ENCODE results near the gene CYP1A2.
A peak's percentile ranks its signal among the peaks of the same experiment; 100 is the strongest.

CYP1A2 gene

DNA sequence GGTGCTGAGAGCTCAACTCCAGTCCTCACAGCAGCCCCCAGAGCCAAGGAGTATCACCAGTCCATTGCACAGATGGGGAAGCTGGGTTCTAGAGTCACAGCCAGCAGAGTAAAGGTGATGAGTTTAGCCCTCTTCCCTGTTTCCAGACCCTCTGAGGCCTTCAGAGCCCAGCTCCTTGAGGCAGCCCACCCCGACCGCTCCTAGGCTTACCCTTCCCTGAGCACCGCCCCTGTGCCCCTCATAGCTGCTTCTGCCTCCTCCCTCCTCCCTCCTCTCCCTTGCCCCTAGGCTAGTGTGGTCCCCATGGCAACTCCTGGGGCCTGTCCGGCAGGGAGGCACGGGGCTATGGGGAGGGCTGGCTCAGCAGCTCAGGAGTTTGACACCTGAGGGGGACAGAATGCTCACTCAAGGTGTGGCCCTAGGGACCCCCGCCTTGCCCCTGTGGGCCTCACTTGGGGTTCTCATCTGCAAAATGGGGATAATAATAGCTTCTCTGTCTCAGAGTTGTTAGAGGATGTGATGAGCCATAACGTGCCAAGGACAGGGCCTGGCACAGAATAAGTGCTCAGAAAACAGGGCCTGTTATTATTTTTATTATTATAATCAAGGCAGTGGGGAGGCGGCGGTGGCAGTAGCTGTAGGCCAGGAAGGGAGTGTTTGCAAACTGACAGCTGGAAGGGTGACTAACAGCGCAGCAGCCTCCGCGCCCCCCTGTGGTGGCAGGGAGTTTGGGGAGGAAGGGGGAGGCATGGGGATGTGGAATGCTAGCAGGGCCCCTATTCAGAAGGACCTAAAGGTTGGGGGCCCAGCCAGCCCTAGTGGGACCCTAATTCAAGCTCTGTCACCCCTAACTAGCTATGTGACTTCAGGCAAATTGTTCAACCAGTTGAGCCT, 44.7 kb downstream of the CYP1A2 start:
- Histone ChIP-seq H3K27ac (no peak overlapping the region), H3K4me3 (no peak overlapping the region)
- no peak for DNase-seq (ENCODE audit: low spot score)
- TF ChIP-seq, protein P1, sequence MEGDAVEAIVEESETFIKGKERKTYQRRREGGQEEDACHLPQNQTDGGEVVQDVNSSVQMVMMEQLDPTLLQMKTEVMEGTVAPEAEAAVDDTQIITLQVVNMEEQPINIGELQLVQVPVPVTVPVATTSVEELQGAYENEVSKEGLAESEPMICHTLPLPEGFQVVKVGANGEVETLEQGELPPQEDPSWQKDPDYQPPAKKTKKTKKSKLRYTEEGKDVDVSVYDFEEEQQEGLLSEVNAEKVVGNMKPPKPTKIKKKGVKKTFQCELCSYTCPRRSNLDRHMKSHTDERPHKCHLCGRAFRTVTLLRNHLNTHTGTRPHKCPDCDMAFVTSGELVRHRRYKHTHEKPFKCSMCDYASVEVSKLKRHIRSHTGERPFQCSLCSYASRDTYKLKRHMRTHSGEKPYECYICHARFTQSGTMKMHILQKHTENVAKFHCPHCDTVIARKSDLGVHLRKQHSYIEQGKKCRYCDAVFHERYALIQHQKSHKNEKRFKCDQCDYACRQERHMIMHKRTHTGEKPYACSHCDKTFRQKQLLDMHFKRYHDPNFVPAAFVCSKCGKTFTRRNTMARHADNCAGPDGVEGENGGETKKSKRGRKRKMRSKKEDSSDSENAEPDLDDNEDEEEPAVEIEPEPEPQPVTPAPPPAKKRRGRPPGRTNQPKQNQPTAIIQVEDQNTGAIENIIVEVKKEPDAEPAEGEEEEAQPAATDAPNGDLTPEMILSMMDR (IDR thresholded peaks at IDR 0.05) = no peak

DNA sequence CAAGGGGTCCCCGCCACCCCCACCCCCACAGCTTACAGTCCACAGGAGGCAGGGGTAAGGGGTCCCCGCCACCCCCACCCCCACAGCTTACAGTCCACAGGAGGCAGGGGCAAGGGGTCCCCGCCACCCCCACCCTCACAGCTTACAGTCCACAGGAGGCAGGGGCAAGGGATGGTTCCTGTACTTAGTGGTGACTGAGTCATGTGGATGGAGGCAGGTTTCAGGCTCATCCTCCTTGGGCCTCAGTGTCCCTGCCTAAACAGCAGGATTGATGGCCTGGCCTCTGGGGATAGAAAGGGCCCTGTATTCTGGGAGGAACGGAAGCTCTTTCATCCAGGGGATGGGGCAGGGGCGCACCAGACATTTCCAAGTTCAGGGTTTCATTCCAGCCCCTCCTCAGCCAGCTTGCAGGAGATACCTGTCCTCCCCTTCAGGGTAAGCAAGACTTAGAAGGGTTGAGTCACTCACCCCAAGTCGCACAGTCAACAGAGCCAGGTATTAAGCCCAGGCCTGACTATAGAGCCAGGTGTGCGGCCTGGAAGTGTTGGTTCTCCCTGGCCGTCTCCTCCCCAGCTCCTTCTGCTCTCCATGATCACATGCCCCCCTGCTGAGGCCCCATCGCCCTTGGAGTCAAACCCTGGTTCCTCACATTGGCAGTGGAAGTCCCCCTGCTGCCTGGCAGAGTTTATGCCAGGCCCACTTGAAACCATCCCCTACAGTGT, 45.8 kb downstream of the CYP1A2 start:
- TF ChIP-seq, protein P1 (IDR thresholded peaks at IDR 0.05) = no peak
- no peak for DNase-seq (ENCODE audit: low spot score)
- no peak overlapping the region for H3K4me3 ChIP-seq
- H3K27ac ChIP-seq = no peak overlapping the region

DNA sequence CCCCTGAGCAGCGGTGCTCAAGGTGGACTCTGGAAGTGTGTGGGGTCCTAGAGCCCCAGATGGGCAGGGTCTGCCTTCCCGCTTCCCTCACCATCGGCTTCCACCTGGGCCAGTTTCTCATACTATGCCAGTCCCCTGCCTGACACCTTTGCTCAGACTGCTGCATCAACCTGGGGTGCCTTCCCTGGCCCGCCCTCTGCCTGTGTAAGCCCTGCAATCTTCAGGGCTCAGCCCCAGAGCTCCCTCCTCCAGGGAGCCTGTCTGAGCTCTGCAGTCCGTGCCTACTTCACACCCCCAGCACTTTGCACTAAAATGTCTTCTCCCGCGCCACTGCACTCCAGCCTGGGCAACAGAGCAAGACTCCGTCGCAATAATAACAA, 46.3 kb downstream of the CYP1A2 start:
- no peak overlapping the region for H3K4me3 ChIP-seq
- DNase-seq (ENCODE audit: low spot score) = no peak
- H3K27ac ChIP-seq = no peak overlapping the region
- TF ChIP-seq, protein P1 (IDR thresholded peaks at IDR 0.05) = no peak

DNA sequence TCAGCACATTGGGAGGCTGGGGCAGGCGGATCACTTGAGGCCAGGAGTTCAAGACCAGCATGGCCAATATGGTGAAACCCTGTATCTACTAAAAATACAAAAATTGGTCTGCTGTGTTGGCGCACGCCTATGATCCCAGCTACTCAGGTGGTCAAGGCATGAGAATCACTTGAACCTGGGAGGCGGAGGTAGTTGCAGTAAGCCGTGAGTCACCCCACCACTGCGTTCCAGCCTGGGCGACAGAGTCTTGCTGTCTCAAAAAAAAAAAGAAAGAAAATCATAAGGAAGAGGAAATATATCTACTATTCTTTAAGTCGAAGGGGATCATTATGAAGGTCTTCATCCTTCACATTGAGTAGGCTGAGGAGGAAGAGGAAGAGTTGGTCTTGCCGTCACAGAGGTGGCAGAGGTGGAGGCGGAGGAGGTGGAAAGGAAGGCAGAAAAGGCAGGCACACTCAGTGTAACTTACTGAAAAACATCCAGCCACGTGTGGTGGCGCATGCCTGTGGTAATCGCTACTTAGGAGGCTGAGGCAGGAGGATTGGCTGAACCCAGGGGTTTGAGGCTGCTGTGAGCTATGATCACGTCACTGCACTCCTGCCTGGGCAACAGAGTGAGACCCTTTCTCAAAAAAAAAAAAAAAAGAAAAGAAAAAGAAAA, 47.5 kb downstream of the CYP1A2 start:
- DNase-seq (ENCODE audit: low spot score) = no peak
- TF ChIP-seq, protein P1 (IDR thresholded peaks at IDR 0.05) = no peak
- Histone ChIP-seq H3K27ac (no peak overlapping the region), H3K4me3 (no peak overlapping the region)

DNA sequence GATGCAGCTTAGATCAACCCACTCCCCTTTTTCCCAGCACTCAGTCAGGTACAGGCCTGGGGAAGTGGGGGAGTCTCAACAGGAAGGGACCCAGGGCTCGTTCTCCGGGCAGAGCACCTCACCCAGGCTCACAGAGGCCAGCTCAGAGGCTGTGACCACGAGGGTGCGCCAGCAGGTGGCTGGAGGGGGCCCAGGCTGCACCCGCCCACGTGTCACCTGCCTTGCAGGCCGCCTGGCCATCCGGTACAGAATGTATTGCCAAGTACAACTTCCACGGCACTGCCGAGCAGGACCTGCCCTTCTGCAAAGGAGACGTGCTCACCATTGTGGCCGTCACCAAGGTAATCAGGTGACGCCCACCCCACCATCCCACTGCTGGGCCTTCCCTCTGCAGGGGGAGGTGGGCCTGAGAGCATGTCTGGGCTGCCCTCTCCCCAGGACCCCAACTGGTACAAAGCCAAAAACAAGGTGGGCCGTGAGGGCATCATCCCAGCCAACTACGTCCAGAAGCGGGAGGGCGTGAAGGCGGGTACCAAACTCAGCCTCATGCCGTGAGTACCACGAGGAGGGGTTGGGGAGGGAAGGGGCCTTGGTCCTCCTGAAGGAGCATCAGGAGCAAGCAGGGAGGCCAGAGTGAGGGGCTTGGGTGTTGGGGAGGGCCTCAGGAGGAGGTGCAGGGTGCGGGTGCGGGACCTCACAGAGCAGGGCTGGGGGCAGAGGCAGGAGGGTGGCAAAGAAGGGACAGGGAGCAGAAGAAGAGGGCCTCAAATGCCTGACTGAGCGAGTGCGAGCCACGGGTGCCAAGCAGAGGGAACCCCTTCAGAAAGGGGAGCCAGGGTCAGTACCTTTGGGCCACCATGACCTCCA, 50.0 kb downstream of the CYP1A2 start:
- Histone ChIP-seq H3K27ac (no peak overlapping the region), H3K4me3 (no peak overlapping the region)
- no peak for DNase-seq (ENCODE audit: low spot score)
- TF ChIP-seq, protein P1 (IDR thresholded peaks at IDR 0.05) = no peak

DNA sequence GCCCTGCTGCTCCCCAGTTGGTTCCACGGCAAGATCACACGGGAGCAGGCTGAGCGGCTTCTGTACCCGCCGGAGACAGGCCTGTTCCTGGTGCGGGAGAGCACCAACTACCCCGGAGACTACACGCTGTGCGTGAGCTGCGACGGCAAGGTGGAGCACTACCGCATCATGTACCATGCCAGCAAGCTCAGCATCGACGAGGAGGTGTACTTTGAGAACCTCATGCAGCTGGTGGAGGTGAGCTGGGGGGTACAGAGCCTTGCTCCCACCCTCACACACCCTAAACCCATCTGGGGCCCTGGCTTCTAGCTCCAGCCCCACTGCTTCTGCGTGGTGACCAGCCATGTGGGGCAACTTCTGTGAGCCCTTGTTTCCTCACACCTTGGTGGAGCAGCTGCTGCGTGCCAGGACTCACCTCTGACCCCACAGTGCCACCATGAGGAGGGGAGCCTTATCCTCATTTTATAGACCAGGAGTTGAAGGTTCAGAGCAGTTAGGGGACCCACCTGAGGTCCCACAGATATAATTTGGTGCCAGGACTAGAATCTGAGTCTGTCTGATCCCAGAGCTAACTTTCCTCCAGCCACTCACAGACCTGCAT, 50.7 kb downstream of the CYP1A2 start:
- Histone ChIP-seq H3K4me3 (no peak overlapping the region), H3K27ac (peak overlapping the region in 1 of 2 donors; percentile 41)
- TF ChIP-seq, protein P1 (IDR thresholded peaks at IDR 0.05) = no peak
- no peak for DNase-seq (ENCODE audit: low spot score)

All from coronary artery (tissue), 2 donors.